Measurements from ENCODE around the gene EPHA6. TPM values are rescaled to one million over a fixed set of nuclear protein-coding genes. Genes with fewer than 3 reads are reported as not detected.

The EPHA6 gene
- polyA plus RNA-seq, 2 of the 4 experiments (the other 2 are of a cell fraction) = 0.08 TPM

DNA sequence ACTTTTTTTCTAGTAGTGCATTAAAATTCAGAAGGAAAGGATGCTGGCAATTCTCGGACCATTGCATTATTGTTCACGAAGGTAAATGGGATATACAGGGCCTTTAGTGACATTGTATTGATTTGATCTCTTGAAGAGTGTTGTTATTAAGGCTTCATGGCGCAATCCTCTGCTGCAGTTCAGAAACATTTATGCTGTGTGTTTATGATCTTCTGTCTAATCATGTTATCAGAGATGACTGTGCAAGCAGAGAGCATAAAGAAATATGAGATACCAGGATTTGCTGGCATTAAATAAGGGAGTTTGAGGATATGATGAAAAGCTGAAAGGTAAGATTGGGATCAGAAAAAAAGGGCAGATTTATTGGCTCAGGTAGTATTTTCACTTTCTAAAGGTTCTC, 180.6 kb downstream of the EPHA6 start:
- Histone ChIP-seq H3K4me2 (no peak overlapping the region), H3K4me1 (no peaks in the 10 kb centered on the region), H3K9me3 (no peaks in the 10 kb centered on the region), H3K4me3 (no peak overlapping the region), H3K27ac (no peak overlapping the region)
- WGBS (ENCODE audit: missing lambda C conversion rate) = 21% methylated on average over 3 of the region's 3 CpGs
- FAIRE-seq = no peak
- POLR2A ChIA-PET = no interaction called here
- CTCF ChIA-PET = no interaction called here
- DNase-seq (ENCODE audit: low read depth in 1 of 2, low spot score in 1 of 2) = no peak
- TF ChIP-seq MAZ (IDR thresholded peaks at IDR 0.05; ENCODE audit: borderline replicate concordance, low read depth, low read length) = no peak
- TF ChIP-seq, protein P1, sequence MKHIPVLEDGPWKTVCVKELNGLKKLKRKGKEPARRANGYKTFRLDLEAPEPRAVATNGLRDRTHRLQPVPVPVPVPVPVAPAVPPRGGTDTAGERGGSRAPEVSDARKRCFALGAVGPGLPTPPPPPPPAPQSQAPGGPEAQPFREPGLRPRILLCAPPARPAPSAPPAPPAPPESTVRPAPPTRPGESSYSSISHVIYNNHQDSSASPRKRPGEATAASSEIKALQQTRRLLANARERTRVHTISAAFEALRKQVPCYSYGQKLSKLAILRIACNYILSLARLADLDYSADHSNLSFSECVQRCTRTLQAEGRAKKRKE (CRISPR knock-in tag; IDR thresholded peaks at IDR 0.05; ENCODE audit: low read depth) = no peak
- TF ChIP-seq, protein P2, sequence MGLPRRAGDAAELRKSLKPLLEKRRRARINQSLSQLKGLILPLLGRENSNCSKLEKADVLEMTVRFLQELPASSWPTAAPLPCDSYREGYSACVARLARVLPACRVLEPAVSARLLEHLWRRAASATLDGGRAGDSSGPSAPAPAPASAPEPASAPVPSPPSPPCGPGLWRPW (IDR thresholded peaks at IDR 0.05) = no peak
- TF ChIP-seq SMC3 (IDR thresholded peaks at IDR 0.05) = no peak
- no peak for TF ChIP-seq RFX5 (IDR thresholded peaks at IDR 0.05)
- TF ChIP-seq NFE2L2 (conservative IDR thresholded peaks at IDR 0.05; ENCODE audit: low read length) = no peak
- no peak for TF ChIP-seq ZFP36 (IDR thresholded peaks at IDR 0.05; ENCODE audit: borderline replicate concordance, partially characterized antibody)
- TF ChIP-seq, protein P3, sequence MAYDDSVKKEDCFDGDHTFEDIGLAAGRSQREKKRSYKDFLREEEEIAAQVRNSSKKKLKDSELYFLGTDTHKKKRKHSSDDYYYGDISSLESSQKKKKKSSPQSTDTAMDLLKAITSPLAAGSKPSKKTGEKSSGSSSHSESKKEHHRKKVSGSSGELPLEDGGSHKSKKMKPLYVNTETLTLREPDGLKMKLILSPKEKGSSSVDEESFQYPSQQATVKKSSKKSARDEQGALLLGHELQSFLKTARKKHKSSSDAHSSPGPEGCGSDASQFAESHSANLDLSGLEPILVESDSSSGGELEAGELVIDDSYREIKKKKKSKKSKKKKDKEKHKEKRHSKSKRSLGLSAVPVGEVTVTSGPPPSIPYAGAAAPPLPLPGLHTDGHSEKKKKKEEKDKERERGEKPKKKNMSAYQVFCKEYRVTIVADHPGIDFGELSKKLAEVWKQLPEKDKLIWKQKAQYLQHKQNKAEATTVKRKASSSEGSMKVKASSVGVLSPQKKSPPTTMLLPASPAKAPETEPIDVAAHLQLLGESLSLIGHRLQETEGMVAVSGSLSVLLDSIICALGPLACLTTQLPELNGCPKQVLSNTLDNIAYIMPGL (CRISPR knock-in tag; IDR thresholded peaks at IDR 0.05; ENCODE audit: borderline replicate concordance) = no peak
- no peak for TF ChIP-seq ESRRA (IDR thresholded peaks at IDR 0.05; ENCODE audit: borderline replicate concordance, low read length)
- TF ChIP-seq, protein P4, sequence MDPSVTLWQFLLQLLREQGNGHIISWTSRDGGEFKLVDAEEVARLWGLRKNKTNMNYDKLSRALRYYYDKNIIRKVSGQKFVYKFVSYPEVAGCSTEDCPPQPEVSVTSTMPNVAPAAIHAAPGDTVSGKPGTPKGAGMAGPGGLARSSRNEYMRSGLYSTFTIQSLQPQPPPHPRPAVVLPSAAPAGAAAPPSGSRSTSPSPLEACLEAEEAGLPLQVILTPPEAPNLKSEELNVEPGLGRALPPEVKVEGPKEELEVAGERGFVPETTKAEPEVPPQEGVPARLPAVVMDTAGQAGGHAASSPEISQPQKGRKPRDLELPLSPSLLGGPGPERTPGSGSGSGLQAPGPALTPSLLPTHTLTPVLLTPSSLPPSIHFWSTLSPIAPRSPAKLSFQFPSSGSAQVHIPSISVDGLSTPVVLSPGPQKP (IDR thresholded peaks at IDR 0.05; ENCODE audit: low read depth, low read length) = no peak
- TF ChIP-seq FOXS1 (CRISPR knock-in tag; IDR thresholded peaks at IDR 0.05) = no peak
- no peak for TF ChIP-seq HEYL (CRISPR knock-in tag; IDR thresholded peaks at IDR 0.05)
- no peak for TF ChIP-seq RAD21 (conservative IDR thresholded peaks at IDR 0.05 in 1 of 2, IDR thresholded peaks at IDR 0.05 in 1 of 2)
- no peak for ATAC-seq

DNA sequence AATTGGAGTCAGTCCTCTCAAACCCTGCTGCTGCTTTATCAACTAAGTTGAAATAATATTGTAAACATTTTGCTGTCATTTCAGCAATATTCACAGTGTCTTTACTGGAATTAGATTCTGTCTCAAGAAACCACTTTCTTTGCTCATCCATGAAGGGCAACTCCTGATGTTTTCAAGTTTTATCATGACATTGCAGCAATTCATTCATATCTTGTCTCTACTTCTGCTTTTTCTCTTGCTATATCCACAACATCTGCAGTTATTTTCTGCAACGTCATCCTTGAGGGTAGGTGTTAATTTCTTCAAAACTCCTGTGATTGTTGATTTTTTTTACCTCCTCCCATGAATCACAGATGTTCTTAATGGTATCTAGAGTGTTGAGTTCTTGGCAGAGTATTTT, 181.6 kb downstream of the EPHA6 start:
- FAIRE-seq (no peak), ATAC-seq (no peak), DNase-seq (ENCODE audit: low read depth in 1 of 2, low spot score in 1 of 2) (no peak)
- no peak overlapping the region for H3K4me2 ChIP-seq
- POLR2A ChIA-PET = no interaction called here
- CTCF ChIA-PET = no interaction called here
- no peak overlapping the region for H3K4me3 ChIP-seq
- no peaks in the 10 kb centered on the region for H3K4me1 ChIP-seq
- 3% methylated on average over 1 of the region's 1 CpG for WGBS (ENCODE audit: missing lambda C conversion rate)
- H3K27ac ChIP-seq = no peak overlapping the region
- TF ChIP-seq NFE2L2 (conservative IDR thresholded peaks at IDR 0.05; ENCODE audit: low read length) = peak; percentile 36; the same call in 1 of the 2 replicates
- peak; percentile 26 for TF ChIP-seq MAFK (IDR thresholded peaks at IDR 0.05; ENCODE audit: partially characterized antibody)
- no peak for TF ChIP-seq ZC3H11A (IDR thresholded peaks at IDR 0.05)
- no peaks in the 10 kb centered on the region for H3K9me3 ChIP-seq

DNA sequence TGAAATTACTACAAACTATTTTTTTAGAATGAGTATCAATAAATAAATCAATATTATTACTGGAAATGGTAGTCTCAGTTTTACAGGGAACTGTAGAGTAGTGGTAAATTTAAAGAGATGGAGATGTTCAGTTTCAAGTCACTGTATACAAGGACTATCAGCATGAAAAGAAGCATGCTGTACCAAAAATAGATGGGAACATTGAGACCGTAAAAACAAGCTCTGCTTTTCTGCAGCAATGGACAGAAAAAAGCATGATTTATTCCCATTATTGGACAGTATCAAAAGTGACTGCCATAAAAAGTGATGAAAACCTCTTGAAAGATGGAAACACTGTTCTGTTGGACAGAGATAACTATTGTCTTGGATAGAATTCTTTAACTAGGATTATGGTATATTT, 187.2 kb downstream of the EPHA6 start:
- ChIA-PET CTCF (no interaction called here), POLR2A (no interaction called here)
- H3K4me1 ChIP-seq = no peaks in the 10 kb centered on the region
- FAIRE-seq (no peak), ATAC-seq (no peak), DNase-seq (ENCODE audit: low read depth in 1 of 2, low spot score in 1 of 2) (no peak)
- TF ChIP-seq HEYL (CRISPR knock-in tag; IDR thresholded peaks at IDR 0.05) (no peak), FOSL2 (IDR thresholded peaks at IDR 0.05) (no peak), FOSL2 (CRISPR knock-in tag; IDR thresholded peaks at IDR 0.05) (no peak), EHF (CRISPR knock-in tag; IDR thresholded peaks at IDR 0.05) (no peak), EHMT2 (IDR thresholded peaks at IDR 0.05; ENCODE audit: low read depth) (no peak), TFCP2L1 (CRISPR knock-in tag; IDR thresholded peaks at IDR 0.05) (no peak), POLR2AphosphoS2 (conservative IDR thresholded peaks at IDR 0.05; ENCODE audit: low read length) (no peak), TP53 (CRISPR knock-in tag; IDR thresholded peaks at IDR 0.05) (no peak)
- TF ChIP-seq, protein P3 (CRISPR knock-in tag; IDR thresholded peaks at IDR 0.05; ENCODE audit: borderline replicate concordance) = no peak
- TF ChIP-seq, protein P5, sequence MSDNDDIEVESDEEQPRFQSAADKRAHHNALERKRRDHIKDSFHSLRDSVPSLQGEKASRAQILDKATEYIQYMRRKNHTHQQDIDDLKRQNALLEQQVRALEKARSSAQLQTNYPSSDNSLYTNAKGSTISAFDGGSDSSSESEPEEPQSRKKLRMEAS (IDR thresholded peaks at IDR 0.05) = no peak
- no peak overlapping the region for H3K4me2 ChIP-seq
- H3K4me3 ChIP-seq = no peak overlapping the region
- H3K9me3 ChIP-seq = no peaks in the 10 kb centered on the region
- WGBS (ENCODE audit: missing lambda C conversion rate) = 10% methylated on average over 1 of the region's 1 CpG
- no peak overlapping the region for H3K27ac ChIP-seq

Measured in A549 (cell line).